GM11168 (cell line): Measurements from ENCODE around the gene BANP.
"Not testable (repeated sequence)": the region's sequence is repeated elsewhere in the genome, so short reads cannot be mapped to it uniquely, and the experiment has no call there.

Source experiments
- in situ Hi-C: fragments of 300-500 bp; cut with MboI; formaldehyde crosslinking; loops from one replicate; pipeline ENCODE4 v1.12.0; 2022; ENCODE audit warnings: low sequenced_read_pairs; ENCODE audit not compliant: unreplicated experiment

Gene BANP

GRCh38 chr16:87986361-87986849 lies 35.2 kb downstream of the BANP start:
- in situ Hi-C loops, result not testable (repeated sequence)

GRCh38 chr16:87988596-87988995 lies 37.4 kb downstream of the BANP start:
- in situ Hi-C loops, result not testable (repeated sequence)

GRCh38 chr16:87990254-87990653 lies 39.0 kb downstream of the BANP start:
- in situ Hi-C loops, result not testable (repeated sequence)

- in situ Hi-C loops, result not testable (repeated sequence)
These were observed 40.9 kb downstream of the BANP start for GRCh38 chr16:87992142-87992541.

- in situ Hi-C loops, result no loop called here
These were observed 42.7 kb downstream of the BANP start for GRCh38 chr16:87993901-87994300.

- in situ Hi-C loops, result no loop called here
These were observed 44.4 kb downstream of the BANP start for GRCh38 chr16:87995644-87996043.

- in situ Hi-C loops, result no loop called here
These were observed 46.0 kb downstream of the BANP start for GRCh38 chr16:87996962-87997880.

GRCh38 chr16:87998184-87998793 lies 47.1 kb downstream of the BANP start:
- in situ Hi-C loops, result not testable (repeated sequence)

- in situ Hi-C loops, result not testable (repeated sequence)
These were observed 47.8 kb downstream of the BANP start for GRCh38 chr16:87998992-87999391.

- in situ Hi-C loops, result loop anchor here (25.0 kb wide), 1 partner anchor 410 kb away; no protein-coding TSS in a partner anchor
These were observed 51.0 kb downstream of the BANP start for GRCh38 chr16:88002211-88002610.

GRCh38 chr16:88002749-88003148 lies 51.5 kb downstream of the BANP start:
- in situ Hi-C loops, result loop anchor here (25.0 kb wide), 1 partner anchor 410 kb away; no protein-coding TSS in a partner anchor

GRCh38 chr16:88003316-88003715 lies 52.1 kb downstream of the BANP start:
- in situ Hi-C loops, result loop anchor here (25.0 kb wide), 1 partner anchor 409 kb away; no protein-coding TSS in a partner anchor

- in situ Hi-C loops, result loop anchor here (25.0 kb wide), 1 partner anchor 409 kb away; no protein-coding TSS in a partner anchor
These were observed 52.5 kb downstream of the BANP start for GRCh38 chr16:88003736-88004135.

GRCh38 chr16:88004391-88004790 lies 53.2 kb downstream of the BANP start:
- in situ Hi-C loops, result loop anchor here (25.0 kb wide), 1 partner anchor 408 kb away; no protein-coding TSS in a partner anchor

- in situ Hi-C loops, result loop anchor here (25.0 kb wide), 1 partner anchor 407 kb away; no protein-coding TSS in a partner anchor
These were observed 53.9 kb downstream of the BANP start for GRCh38 chr16:88005181-88005581.

GRCh38 chr16:88005968-88006367 lies 54.7 kb downstream of the BANP start:
- in situ Hi-C loops, result loop anchor here (25.0 kb wide), 1 partner anchor 406 kb away; no protein-coding TSS in a partner anchor

GRCh38 chr16:88007321-88007731 lies 56.1 kb downstream of the BANP start:
- in situ Hi-C loops, result loop anchor here (25.0 kb wide), 1 partner anchor 405 kb away; no protein-coding TSS in a partner anchor

GRCh38 chr16:88008840-88009239 lies 57.6 kb downstream of the BANP start:
- in situ Hi-C loops, result loop anchor here (25.0 kb wide), 1 partner anchor 403 kb away; no protein-coding TSS in a partner anchor

- in situ Hi-C loops, result loop anchor here (25.0 kb wide), 1 partner anchor 403 kb away; no protein-coding TSS in a partner anchor
These were observed 58.5 kb downstream of the BANP start for GRCh38 chr16:88009563-88010342.
